HUES6 (cell line): ENCODE measurements around the gene AHSG.

ENCODE experiments used
- H3K27ac ChIP-seq: 2 replicates; pipeline ENCODE4 v1.7.0; 2013; ENCODE audit warnings: low read depth, mild to moderate bottlenecking, low read length, inconsistent platforms
- H3K27me3 ChIP-seq: 2 replicates; pipeline ENCODE4 v1.6.1; 2013; ENCODE audit warnings: low read length; ENCODE audit not compliant: control insufficient read depth, insufficient read depth
- H3K36me3 ChIP-seq: 2 replicates; pipeline ENCODE4 v1.6.1; 2013; ENCODE audit warnings: low read length; ENCODE audit not compliant: control insufficient read depth, insufficient read depth
- H3K4me1 ChIP-seq: 2 replicates; pipeline ENCODE4 v1.6.1; 2013; ENCODE audit warnings: low read length; ENCODE audit not compliant: control insufficient read depth, insufficient read depth
- H3K4me3 ChIP-seq: 2 replicates; pipeline ENCODE4 v1.5.1; 2013; ENCODE audit warnings: low read depth, low read length
- H3K9ac ChIP-seq: one replicate; pipeline ENCODE4 v1.6.1; 2013; ENCODE audit warnings: mild to moderate bottlenecking, low read length
- H3K9me3 ChIP-seq: 2 replicates; pipeline ENCODE4 v1.6.1; 2013; ENCODE audit warnings: low read depth, low read length; ENCODE audit not compliant: control insufficient read depth, insufficient read depth

The AHSG gene

GRCh38 chr3:186646106-186646505, 33.2 kb downstream of the AHSG start:
- Histone ChIP-seq H3K27ac (no peak overlapping the region), H3K27me3 (no peaks in the 10 kb centered on the region)

GRCh38 chr3:186646841-186647240, 34.0 kb downstream of the AHSG start:
- no peak overlapping the region for H3K27ac ChIP-seq
- H3K4me1 ChIP-seq, result peaks cover 20% of the 10 kb centered on the region
- H3K4me3 ChIP-seq, result no peak overlapping the region
- no peak overlapping the region for H3K9ac ChIP-seq
- no peaks in the 10 kb centered on the region for H3K9me3 ChIP-seq
- no peaks in the 10 kb centered on the region for H3K36me3 ChIP-seq
- H3K27me3 ChIP-seq, result no peaks in the 10 kb centered on the region

More at GRCh38 chr3:186646106-186646505, 33.2 kb downstream of the AHSG start:
- H3K9me3 ChIP-seq, result no peaks in the 10 kb centered on the region
- H3K9ac ChIP-seq, result no peak overlapping the region
- no peak overlapping the region for H3K4me3 ChIP-seq
- H3K4me1 ChIP-seq, result peaks cover 18% of the 10 kb centered on the region
- H3K36me3 ChIP-seq, result no peaks in the 10 kb centered on the region

DNA sequence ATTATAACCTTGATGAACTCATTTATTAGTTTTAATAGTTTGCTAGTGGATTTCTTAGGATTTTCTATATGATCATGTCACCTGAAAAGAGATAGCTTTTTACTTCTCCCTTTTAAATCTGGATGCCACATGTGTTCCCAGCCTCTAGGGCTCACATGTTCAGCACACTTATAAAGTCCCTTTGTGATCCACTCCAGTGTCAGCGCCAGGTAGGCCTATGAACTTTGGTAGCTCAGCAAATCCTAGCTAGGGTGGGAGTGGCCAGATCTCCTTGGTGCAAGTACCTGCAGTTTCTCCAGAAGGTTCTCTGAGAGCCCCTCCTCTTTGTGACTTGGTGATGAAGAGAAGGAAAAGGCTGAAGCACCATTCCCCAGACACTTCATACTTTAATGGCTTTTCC, 36.0 kb downstream of the AHSG start:
- H3K4me3 ChIP-seq, result no peak overlapping the region
- no peaks in the 10 kb centered on the region for H3K9me3 ChIP-seq
- H3K4me1 ChIP-seq, result peaks cover 10% of the 10 kb centered on the region
- no peaks in the 10 kb centered on the region for H3K36me3 ChIP-seq
- H3K9ac ChIP-seq, result no peak overlapping the region
- H3K27ac ChIP-seq, result no peak overlapping the region
- H3K27me3 ChIP-seq, result no peaks in the 10 kb centered on the region

DNA sequence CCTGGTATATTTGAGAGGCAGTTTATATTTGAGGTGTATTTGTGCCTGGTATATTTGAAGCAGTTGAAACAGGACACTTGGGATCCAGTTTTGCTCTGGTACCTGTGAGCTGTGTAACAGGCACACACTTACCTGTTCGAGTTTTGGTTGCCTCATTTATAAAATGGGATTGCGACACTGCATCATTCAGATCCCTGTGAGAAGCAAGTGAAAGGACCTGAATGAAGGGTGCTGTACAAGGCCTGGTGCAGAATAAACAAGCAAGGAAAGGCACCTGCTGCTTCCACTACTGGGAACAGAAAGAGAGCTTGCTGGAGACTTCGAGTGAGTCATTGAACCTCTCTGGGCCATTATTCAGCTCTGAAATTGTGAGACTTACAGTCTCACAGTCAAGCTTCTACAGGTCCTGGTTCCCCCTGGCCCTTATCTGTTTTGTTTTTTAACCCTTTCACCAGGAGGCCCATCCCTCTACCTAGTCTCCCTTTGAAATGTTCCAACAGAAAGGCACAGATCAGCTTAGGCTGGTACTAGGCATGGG, 38.9 kb downstream of the AHSG start:
- H3K36me3 ChIP-seq, result no peaks in the 10 kb centered on the region
- H3K9ac ChIP-seq, result no peak overlapping the region

GRCh38 chr3:186653080-186653707, 40.3 kb downstream of the AHSG start:
- Histone ChIP-seq H3K4me3 (no peak overlapping the region), H3K27ac (no peak overlapping the region), H3K9me3 (peaks cover under 1% of the 10 kb centered on the region; the same call in 1 of the 2 replicates), H3K4me1 (peaks cover 26% of the 10 kb centered on the region), H3K9ac (no peak overlapping the region), H3K27me3 (no peaks in the 10 kb centered on the region), H3K36me3 (no peaks in the 10 kb centered on the region)

More for the DNA sequence above, 38.9 kb downstream of the AHSG start:
- no peaks in the 10 kb centered on the region for H3K9me3 ChIP-seq
- no peak overlapping the region for H3K27ac ChIP-seq
- no peaks in the 10 kb centered on the region for H3K27me3 ChIP-seq
- H3K4me3 ChIP-seq, result no peak overlapping the region
- H3K4me1 ChIP-seq, result peaks cover 22% of the 10 kb centered on the region

- Histone ChIP-seq H3K36me3 (no peaks in the 10 kb centered on the region), H3K9me3 (peaks cover 5% of the 10 kb centered on the region; the same call in 1 of the 2 replicates), H3K27ac (no peak overlapping the region), H3K27me3 (no peaks in the 10 kb centered on the region), H3K4me1 (peaks cover 26% of the 10 kb centered on the region), H3K4me3 (no peak overlapping the region), H3K9ac (no peak overlapping the region)
These were observed 41.1 kb downstream of the AHSG start for GRCh38 chr3:186653984-186654383.

DNA sequence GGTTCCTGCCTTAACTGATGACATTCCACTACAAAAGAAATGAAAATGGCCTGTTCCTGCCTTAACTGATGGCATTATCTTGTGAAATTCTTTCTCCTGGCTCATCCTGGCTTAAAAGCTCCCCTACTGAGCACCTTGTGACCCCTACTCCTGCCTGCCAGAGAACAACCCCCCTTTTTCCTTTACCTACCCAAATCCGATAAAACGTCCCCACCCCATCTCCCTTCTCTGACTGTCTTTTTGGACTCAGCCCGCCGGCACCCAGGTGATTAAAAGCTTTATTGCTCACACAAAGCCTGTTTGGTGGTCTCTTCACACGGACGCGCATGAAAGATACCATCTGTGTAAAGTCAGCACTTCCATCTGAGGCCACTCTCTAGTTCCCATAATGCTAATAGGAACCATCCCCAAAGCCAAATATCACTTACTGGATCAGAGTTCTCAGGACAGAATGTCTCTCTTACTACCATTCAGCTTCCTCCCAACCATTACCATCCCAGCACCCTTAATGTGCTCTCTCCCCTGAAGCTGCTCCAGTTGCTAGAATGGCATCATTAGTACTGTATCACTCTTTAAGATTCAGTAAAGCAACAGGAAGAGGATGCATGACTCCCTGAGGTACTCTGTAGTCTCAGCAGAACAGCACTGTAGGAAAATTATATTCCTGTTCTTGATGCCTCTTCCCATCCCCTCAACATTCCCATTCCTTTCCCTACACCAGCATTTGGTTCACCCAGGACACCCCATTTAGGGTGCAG, 50.7 kb downstream of the AHSG start:
- H3K4me1 ChIP-seq, result peaks cover 37% of the 10 kb centered on the region
- H3K27me3 ChIP-seq, result no peaks in the 10 kb centered on the region
- peak overlapping the region; percentile 9 for H3K4me3 ChIP-seq
- peaks cover under 1% of the 10 kb centered on the region; the same call in 1 of the 2 replicates for H3K9me3 ChIP-seq
- peak overlapping the region; percentile 76 for H3K27ac ChIP-seq
- H3K36me3 ChIP-seq, result no peaks in the 10 kb centered on the region
- peak overlapping the region; percentile 56 for H3K9ac ChIP-seq

GRCh38 chr3:186664119-186664495, 51.2 kb downstream of the AHSG start:
- Histone ChIP-seq H3K27me3 (no peaks in the 10 kb centered on the region), H3K36me3 (no peaks in the 10 kb centered on the region), H3K4me3 (peak overlapping the region; percentile 9; the same call in 1 of the 2 replicates), H3K27ac (peak overlapping the region; percentile 76), H3K9me3 (no peaks in the 10 kb centered on the region), H3K4me1 (peaks cover 37% of the 10 kb centered on the region), H3K9ac (peak overlapping the region; percentile 56)

- no peaks in the 10 kb centered on the region for H3K36me3 ChIP-seq
- peaks cover 37% of the 10 kb centered on the region for H3K4me1 ChIP-seq
- peak overlapping the region; percentile 76 for H3K27ac ChIP-seq
- peak overlapping the region; percentile 56 for H3K9ac ChIP-seq
- no peaks in the 10 kb centered on the region for H3K27me3 ChIP-seq
- H3K4me3 ChIP-seq, result no peak overlapping the region
- no peaks in the 10 kb centered on the region for H3K9me3 ChIP-seq
These were observed 51.6 kb downstream of the AHSG start for GRCh38 chr3:186664506-186664905.

DNA sequence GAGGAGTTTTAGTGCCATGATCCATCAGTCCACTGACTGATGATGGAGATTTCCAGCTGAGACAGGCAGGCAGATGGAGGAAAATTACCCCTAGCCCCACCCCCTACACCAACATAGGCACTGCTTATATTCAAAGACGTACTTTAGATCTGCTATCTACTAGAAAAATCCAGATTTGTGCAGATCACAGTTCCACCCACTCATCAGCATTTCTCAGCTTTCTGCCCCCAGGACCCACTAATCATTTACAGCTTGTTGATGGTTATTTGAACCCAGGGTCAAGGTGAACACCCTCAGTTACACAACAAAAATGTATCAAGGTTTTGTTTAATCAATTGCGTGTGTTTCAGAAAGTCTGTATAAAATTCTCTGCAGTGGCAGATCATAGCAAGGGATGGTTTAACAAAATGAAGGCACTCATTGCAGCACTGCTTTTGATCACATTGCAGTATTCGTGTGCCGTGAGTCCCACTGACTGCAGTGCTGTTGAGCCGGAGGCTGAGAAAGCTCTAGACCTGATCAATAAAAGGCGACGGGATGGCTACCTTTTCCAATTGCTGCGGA, 52.8 kb downstream of the AHSG start, which contains the start of gene HRG:
Gene HRG (plus strand): TSS at position 390 of the 564 bp plus-strand sequence. CDS start 18 bp downstream, at position 408.
- H3K9me3 ChIP-seq, result no peaks in the 10 kb centered on the region
- no peak within 1 kb of the TSS for H3K4me3 ChIP-seq
- H3K27me3 ChIP-seq, result no peaks in the 10 kb centered on the region
- no peak within 1 kb of the TSS for H3K27ac ChIP-seq
- no peaks in the 10 kb centered on the region for H3K36me3 ChIP-seq
- peaks cover 33% of the 10 kb centered on the region for H3K4me1 ChIP-seq
- no peak within 1 kb of the TSS for H3K9ac ChIP-seq

DNA sequence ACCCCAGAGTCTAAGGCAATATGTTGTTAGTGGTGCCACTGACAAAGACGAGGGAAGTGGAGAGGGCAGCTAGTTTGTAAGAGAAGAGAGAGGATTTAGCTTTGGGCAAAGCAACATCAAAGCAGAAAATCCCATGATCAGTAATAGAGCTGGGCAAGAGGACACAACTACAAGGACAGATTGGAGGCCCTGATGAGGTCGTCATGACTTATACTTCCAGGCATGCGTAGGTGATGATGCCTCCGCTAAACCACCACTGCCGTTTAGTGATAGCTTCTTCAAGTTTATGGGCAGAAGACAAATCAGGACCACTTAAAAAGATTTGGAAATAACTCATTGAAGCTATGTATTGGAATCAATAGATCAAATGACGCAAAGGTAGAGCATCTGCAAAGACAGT, 55.6 kb downstream of the AHSG start:
- H3K36me3 ChIP-seq, result no peaks in the 10 kb centered on the region
- no peak overlapping the region for H3K9ac ChIP-seq
- no peak overlapping the region for H3K4me3 ChIP-seq
- no peaks in the 10 kb centered on the region for H3K27me3 ChIP-seq
- H3K9me3 ChIP-seq, result no peaks in the 10 kb centered on the region
- peaks cover 23% of the 10 kb centered on the region for H3K4me1 ChIP-seq
- no peak overlapping the region for H3K27ac ChIP-seq
